ENCODE data around the gene BCAS1. TPM values are rescaled to one million over a fixed set of nuclear protein-coding genes. Genes with fewer than 3 reads are reported as not detected.

Gene BCAS1
- total and polyA plus RNA-seq, 2 donors (not counting 3 experiments of a cell fraction or from before 2014, with no cell fraction given), result not detected

DNA sequence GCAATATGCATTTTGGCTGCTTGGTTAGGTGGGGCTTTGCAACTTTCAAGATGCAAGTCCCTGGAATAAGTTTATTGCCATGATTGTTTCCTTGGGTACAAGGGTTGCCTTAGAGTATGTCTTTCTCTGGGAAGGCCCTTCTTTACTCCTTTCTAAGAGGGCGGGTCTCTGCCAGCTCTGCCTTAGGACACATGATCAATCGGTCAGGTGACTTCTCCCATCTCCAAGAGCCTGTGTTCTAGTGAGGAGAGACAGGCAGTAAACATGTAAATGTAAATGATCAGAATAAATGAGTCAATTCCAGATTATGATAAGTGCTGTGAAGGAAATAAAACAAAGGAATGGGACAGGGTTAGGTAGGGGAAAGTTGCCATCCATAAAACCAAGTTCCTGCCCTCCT lies 43.2 kb upstream of the BCAS1 start:
- Histone ChIP-seq H3K9ac (replicated peaks; ENCODE audit: extremely low read depth, insufficient read depth, low read length) (no peak overlapping the region), H3K4me3 (replicated peaks in 1 of 3; ENCODE audit: insufficient read depth in 1 of 3, low read depth in 1 of 3, low read length in 3 of 3) (no peak overlapping the region), H3K27me3 (ENCODE audit: control insufficient read depth in 2 of 2, insufficient read depth in 2 of 2, low read length in 2 of 2) (no peaks in the 10 kb centered on the region), H3K79me2 (ENCODE audit: control insufficient read depth, insufficient read depth, low read length) (no peaks in the 10 kb centered on the region), H2AFZ (ENCODE audit: low read depth, low read length) (no peak overlapping the region), H3K4me2 (ENCODE audit: insufficient read depth, low read length) (no peak overlapping the region), H3K4me1 (ENCODE audit: control insufficient read depth, extremely low read depth, insufficient read depth, low read length) (no peaks in the 10 kb centered on the region), H4K20me1 (replicated peaks; ENCODE audit: control insufficient read depth, extremely low read depth, insufficient read depth, low read length) (no peaks in the 10 kb centered on the region), H3K36me3 (ENCODE audit: control insufficient read depth in 2 of 2, extremely low read depth in 1 of 2, insufficient read depth in 2 of 2, low read length in 2 of 2) (no peaks in the 10 kb centered on the region), H3K27ac (ENCODE audit: insufficient read depth, low read depth, low read length) (no peak overlapping the region), H3K9me3 (replicated peaks; ENCODE audit: control insufficient read depth, insufficient read depth, low read length) (no peaks in the 10 kb centered on the region), H3K9me1 (replicated peaks; ENCODE audit: control insufficient read depth, extremely low read depth, insufficient read depth, low read length) (no peaks in the 10 kb centered on the region)
- ChIA-PET CTCF (no interaction called here), POLR2A (no interaction called here)
- no peak for DNase-seq (ENCODE audit: low read depth, low spot score)
- intact Hi-C loops (cut with micrococcal nuclease) (no loop called here), dilution Hi-C loops (cut with MboI; ENCODE audit: extremely low pct_ligation_motif_present, low sequenced_read_pairs) (no loop called here)
- no TSS peak for BruUV-seq (replicated peaks)
- TF ChIP-seq, protein P1, sequence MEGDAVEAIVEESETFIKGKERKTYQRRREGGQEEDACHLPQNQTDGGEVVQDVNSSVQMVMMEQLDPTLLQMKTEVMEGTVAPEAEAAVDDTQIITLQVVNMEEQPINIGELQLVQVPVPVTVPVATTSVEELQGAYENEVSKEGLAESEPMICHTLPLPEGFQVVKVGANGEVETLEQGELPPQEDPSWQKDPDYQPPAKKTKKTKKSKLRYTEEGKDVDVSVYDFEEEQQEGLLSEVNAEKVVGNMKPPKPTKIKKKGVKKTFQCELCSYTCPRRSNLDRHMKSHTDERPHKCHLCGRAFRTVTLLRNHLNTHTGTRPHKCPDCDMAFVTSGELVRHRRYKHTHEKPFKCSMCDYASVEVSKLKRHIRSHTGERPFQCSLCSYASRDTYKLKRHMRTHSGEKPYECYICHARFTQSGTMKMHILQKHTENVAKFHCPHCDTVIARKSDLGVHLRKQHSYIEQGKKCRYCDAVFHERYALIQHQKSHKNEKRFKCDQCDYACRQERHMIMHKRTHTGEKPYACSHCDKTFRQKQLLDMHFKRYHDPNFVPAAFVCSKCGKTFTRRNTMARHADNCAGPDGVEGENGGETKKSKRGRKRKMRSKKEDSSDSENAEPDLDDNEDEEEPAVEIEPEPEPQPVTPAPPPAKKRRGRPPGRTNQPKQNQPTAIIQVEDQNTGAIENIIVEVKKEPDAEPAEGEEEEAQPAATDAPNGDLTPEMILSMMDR (IDR thresholded peaks at IDR 0.05; ENCODE audit: extremely low read depth in 1 of 2, insufficient read depth in 1 of 2, low read depth in 1 of 2, low read length in 2 of 2), result no peak
- TF ChIP-seq JUN (IDR thresholded peaks at IDR 0.05; ENCODE audit: borderline replicate concordance, insufficient read depth, insufficient read length, low read depth), result no peak
- no peak for TF ChIP-seq GATA2 (IDR thresholded peaks at IDR 0.05; ENCODE audit: insufficient read depth, insufficient read length, low read depth, low read length)
- TF ChIP-seq, protein P2, sequence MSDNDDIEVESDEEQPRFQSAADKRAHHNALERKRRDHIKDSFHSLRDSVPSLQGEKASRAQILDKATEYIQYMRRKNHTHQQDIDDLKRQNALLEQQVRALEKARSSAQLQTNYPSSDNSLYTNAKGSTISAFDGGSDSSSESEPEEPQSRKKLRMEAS (IDR thresholded peaks at IDR 0.05; ENCODE audit: insufficient read depth, insufficient read length), result no peak
- TF ChIP-seq MYC (IDR thresholded peaks at IDR 0.05; ENCODE audit: low read depth, low read length), result no peak
- TF ChIP-seq POLR2AphosphoS5 (IDR thresholded peaks at IDR 0.05; ENCODE audit: insufficient read depth, low read depth, low read length), result no peak
- TF ChIP-seq POLR2A (IDR thresholded peaks at IDR 0.05; ENCODE audit: low read depth, low read length), result no peak
- no peak for FAIRE-seq
